ENCODE measurements around the gene KCTD21.

Gene KCTD21

DNA sequence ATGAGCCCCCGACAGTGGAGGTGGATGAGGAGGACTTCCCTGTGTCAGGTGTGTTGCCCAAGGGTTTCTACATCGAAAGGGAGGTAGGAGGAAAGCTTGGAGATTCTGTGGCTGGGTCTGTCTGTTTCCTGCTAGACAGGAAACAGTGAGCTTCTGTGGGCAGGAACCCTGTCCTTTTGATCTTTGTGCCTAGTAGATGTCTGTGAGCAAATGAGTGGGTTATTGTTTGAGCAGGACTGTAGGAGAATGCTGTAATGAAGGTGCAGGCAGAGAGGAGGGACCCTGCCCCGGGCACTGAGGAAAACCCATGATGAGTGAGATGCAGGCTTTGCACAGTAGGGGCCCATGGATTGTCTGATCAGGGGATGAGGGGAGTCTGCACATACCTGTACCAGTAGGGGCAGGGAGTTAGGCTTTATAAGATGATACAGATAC, 14.3 kb upstream of the KCTD21 start:
- DNase-seq (ENCODE audit: low read depth in 1 of 2, low spot score in 1 of 2) = peak; percentile 22 to 30

DNA sequence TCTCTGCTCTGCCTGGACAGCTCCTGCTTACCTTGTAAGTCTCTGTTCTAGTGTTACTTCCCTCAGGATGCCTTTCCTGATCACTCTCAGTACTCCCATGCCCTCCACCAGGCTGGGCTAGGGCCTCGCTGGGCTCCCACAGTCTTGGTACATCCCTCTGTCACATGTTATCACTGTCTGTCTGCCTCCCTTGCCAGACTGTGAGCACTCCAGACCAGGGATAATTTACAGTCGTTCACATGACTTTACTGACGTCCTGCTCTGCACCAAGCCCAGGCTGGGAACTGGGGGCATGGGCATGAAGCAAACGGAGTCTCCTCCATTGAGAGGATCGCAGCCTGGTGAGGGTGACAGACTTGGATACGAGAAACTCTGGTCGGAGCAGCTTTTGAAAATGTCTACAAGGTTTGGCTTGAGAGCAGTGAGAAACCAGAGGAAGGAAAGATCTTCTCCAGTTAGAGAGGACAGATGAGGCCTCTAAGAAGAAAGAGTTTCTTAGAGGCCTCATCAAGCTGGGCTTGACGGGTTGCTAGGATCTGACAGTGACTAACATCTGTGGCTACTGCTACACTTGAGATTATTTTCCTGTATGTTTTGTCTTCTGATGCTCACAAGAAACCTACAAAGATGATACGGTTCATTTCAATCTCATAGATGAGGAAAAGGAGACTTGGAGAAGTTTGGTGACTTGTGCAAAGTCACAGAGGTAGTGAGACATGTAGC, 12.8 kb upstream of the KCTD21 start:
- DNase-seq (ENCODE audit: low read depth in 1 of 2, low spot score in 1 of 2) = no peak

DNA sequence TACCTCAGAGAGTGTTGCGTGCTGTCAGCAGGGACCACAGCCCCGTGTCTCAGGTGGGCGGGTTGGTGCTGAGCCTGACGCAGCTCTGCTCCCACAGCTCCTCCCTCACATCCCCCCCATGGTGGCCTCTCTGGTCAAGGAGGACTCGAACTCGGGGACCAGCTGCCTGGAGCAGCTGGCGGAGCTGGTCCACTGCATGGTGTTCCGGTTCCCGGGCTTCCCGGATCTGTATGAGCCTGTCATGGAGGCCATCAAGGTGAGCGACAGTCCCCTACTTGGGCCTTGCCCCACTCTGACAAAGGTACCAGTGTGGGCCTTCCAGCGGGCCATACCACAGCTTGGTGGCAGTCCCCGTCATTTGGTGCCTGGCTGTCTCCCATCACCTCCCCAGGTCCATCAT, 12.1 kb upstream of the KCTD21 start:
- DNase-seq (ENCODE audit: low read depth in 1 of 2, low spot score in 1 of 2) = no peak

DNA sequence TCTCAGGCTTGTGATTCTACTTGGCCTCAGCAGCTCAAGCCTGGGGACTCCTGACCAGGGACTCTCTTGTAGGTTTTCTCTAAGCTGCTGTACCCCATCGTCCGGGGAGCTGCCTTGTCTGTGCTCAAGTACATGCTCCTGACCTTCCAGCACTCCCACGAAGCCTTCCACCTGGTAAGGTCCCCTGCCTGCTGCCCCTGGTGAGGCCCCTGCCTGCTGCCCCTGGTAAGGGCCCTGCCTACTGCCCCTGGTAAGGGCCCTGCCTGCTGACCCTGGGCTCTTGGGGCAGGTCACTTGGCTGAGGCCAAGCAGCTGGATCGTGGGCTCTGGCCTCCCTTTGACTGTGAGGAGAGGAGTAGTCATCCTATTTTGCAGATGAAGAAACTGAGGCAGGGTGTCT, 11.6 kb upstream of the KCTD21 start:
- no peak for DNase-seq (ENCODE audit: low read depth in 1 of 2, low spot score in 1 of 2)

DNA sequence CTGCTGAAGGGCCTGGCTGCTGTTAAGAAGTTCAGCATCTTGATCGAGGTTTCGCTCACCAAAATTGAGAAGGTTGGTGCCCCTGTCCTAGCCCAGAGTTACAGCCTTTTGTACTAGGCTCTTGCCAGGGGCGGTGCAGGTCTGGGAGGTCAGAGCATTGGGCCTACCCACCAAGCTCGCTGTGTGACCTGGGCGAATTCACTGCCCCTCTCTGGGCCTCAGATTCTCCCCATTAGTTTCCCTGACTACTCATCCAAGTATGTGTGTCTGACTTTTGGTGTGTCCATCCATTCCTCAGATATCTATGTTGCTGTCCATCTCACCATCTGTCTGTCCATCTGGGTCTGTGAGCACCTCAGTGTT, 11.2 kb upstream of the KCTD21 start:
- no peak for DNase-seq (ENCODE audit: low read depth in 1 of 2, low spot score in 1 of 2)

DNA sequence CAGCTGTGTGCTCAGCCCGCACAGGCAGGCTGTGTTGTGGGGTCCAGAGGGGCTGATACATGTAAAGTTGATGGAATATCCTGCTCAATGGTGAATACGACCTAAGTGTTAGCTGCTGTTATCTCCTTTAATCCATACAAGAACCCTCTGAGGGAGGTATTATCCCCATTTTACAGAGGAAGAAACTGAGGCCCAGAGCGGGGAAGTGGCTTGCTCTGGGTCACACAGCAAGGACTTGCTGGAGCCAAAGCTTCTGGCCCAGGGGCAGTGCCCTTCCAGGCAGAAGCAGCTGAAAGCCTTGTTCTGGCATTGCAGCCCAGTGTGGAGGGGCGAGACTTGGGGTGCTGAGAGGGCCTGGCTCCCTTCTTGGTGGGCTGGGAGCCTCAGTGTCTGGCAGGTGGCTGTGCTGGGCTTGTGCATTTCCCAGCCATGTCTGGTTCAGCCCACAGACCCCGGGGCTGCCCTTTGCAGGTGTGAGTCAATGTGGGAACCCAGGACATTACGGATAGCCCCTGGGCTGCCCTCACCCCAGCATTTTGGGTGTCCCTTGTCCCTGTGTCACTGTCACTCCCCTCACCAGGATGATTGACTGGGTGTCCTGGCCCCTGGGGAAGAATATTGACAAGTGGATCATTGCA, 10.7 kb upstream of the KCTD21 start:
- no peak for DNase-seq (ENCODE audit: low read depth in 1 of 2, low spot score in 1 of 2)

DNA sequence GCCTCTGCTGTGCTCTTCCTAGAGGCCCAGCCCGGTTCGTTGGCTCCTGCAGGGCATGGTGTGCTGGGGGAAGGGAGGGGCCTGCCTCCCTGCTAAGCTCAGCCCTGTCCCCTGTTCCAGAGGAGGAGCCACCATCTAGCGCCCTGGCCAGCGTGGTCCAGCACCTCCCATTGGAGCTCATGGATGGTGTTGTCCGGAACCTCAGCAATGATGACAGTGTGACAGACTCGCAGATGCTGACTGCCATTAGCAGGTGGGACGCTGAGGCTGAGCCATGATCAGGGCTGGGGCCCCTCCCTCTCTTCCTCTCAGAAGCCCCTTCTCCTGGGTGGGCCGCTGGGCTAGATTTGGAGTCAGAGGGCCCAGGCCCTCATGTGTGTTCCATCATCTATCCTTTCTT, 9.4 kb upstream of the KCTD21 start:
- no peak for DNase-seq (ENCODE audit: low read depth in 1 of 2, low spot score in 1 of 2)

DNA sequence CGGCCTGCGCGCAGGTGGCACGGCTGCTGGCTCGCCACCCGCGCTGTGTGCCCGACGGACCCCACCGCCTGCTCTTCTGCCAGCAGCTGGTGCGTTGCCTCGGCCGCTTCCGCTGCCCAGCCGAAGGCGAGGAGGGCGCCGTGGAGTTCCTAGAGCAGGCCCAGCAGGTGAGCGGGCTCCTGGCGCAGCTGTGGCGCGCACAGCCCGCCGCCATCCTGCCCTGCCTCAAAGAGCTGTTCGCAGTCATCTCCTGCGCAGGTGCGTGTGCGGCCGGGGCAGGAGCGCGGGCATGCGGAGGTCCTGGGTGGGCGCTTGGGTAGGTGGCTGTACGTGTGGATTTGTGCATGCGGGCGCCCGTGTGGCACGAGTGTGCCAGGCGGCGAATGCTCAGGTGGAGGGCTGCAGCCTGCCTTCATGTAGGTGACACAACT, 8.2 kb upstream of the KCTD21 start:
- no peak for DNase-seq (ENCODE audit: low read depth in 1 of 2, low spot score in 1 of 2)

DNA sequence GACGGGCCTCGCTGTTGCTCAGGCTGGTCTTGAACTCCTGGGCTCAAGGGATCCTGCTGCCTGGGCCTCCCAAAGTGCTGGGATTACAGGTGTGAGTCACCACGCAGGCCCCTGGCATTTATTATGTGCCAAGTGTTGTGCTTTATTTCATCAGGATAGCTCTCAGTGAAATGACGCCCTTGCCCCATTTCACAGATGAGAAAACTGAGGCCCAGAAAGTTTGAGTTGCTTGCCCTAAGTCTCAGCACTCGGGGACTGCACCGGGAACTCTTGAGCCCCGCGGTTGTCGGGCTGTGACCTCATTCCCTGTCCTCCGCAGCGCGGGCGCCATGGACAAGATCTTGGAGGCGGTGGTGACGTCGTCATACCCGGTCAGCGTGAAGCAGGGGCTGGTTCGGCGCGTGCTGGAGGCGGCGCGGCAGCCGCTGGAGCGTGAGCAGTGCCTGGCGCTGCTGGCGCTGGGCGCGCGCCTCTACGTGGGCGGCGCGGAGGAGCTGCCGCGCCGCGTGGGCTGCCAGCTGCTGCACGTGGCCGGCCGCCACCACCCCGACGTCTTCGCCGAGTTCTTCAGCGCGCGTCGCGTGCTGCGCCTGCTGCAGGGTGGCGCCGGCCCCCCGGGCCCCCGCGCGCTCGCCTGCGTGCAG, 7.6 kb upstream of the KCTD21 start:
- DNase-seq (ENCODE audit: low read depth in 1 of 2, low spot score in 1 of 2) = no peak

DNA sequence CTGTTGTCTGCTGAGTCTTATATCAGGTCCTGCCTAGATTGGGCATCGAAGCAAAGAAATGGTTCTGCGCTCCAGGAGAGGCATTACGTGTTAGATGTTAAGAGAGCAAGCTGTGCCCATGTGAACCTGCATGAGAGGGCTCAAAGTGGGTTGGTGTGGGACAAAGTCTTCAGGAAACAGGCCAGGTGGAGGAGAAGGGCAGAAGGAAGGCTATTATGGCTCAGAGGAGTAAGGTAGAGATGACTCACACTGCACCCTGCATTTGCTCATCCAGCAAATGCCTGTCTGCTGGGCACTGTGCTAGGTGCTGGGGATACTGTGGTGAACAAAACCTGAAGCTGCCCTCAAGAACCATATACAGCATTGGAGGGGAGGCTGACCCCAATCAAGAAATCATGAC, 6.1 kb upstream of the KCTD21 start:
- DNase-seq (ENCODE audit: low read depth in 1 of 2, low spot score in 1 of 2) = no peak

DNA sequence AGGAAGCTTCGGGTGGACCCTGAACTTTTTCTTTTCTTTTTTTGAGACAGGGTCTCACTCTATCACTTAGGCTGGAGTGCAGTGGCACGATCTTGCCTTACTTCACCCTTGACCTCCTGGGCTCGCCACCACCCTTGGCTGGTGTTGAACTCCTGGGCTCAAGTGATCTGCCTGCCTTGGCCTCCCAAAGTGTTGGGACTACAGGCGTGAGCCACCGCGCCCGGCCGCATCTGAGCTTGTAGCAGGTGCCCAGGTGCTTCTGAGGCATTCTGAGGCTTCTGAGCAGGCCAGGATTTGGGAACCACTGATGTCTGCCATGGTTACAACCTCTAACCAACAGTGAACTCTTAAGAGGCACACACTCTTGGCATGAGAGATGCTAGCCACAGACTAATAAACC, 5.4 kb upstream of the KCTD21 start:
- no peak for DNase-seq (ENCODE audit: low read depth in 1 of 2, low spot score in 1 of 2)

DNA sequence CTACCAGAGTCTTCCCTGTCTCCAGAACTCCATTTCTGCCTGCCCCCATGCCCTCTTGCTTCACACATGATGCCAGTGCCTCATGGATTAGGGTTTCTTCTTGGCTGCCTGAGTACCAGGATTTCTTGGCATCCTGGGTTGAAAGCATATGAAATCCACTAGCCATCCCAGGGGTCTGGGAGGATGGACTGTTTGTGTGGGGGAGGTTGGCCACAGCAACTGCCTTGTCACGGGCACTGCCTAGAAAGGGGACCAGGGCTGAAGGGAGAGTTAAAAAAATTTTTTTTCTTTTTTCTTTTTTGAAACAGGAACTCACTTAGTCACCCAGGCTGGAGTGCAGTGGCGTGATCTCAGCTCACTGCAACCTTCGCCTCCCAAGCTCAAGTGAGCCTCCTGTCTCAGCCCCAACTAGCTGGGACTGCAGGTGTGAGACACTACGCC, 4.5 kb upstream of the KCTD21 start:
- no peak for DNase-seq (ENCODE audit: low read depth in 1 of 2, low spot score in 1 of 2)

DNA sequence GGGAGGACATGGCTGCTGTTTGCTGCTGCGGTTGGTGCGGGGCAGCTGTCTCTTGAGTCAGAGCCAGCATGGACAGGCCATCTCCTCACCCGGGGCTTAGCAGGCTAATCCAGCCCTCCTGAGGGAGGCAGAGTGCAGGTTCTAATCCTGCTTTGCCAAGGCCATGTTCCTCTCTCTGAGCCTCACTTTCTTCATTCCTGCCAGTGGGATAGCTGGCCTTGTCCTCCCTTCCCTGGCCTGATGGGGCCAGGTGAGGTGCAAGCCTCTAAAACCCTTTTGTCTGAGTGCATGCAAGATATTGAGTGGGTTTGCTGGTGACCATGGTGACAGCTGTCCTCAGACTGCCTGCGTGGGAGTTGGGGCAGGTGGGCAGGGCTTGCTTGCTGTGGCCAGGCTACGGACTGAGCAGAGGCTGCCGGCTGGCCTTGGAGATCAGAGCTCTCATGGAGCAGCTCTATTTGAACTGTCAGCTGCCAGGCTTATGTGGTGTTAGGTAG, 3.8 kb upstream of the KCTD21 start:
- no peak for DNase-seq (ENCODE audit: low read depth in 1 of 2, low spot score in 1 of 2)

DNA sequence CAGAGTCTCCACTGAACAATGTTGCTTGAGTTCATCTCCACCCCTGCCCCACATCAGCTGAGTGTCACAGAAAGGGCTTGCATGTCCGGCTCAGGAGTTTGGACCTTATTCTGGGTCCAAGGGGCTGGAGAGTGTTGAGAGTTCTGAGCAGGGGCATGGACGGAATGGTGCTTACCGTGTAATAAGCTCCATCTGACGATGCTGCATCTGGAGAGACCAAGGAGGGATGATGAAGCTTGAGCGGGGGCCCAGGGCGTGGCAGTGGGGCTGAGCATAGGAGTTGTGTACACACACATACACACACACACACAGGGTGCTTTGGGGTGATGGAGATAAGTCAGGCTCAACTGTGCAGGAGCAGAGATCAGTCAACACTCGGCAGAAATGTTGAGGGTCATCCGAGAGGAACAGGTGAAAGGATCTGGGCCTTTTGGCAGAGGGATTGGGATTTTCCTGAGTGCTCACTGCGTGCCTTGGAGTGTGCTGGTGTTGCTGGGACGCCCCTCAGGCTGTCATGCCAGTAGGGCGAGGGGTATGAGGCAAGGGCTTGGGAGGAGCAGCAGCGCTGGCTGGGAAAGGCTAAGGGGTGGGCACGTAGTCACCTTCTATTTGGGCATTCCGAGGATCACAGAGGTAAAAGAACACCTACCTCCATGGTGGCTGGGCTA, 2.6 kb upstream of the KCTD21 start:
- DNase-seq (ENCODE audit: low read depth in 1 of 2, low spot score in 1 of 2) = no peak

DNA sequence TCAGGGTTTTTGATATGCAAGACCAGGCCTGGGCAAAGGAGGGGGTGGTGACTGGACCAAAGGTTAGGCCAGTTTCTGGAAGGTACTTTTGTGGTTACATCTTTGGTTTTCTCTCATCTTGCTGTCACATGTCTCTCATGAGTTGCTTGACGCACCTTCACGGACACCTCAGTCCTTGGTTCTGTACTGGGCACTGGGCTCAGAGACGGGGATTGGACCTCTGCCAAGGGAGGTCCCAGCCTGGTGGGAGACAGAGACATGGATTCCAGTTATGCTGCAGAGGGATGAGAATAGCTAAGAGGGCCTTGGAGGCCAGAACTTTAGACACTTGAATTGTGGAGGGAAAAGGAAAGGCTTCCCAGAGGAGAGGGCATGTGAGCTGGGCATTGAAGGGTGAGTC, 1.9 kb upstream of the KCTD21 start:
- no peak for DNase-seq (ENCODE audit: low read depth in 1 of 2, low spot score in 1 of 2)

DNA sequence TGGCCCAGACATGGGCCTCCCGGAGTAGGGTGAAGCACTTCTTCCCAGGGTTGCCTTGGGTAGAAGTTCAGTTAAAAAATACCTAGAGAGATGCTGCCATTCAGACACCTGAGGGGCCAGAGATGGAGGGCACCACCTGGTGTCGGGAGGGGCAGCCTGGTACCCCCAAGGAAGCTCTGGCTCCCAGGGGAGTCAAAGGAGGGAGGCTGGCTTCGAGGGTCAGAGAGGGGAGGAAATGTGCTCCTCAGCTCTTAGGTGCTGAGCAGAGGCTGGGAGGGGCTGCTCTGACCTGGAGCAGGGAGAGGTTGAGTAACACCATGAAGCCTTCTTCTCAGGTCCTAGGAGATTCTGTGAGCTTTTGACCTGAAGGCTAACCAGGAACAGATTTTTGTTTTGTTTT, 1.4 kb upstream of the KCTD21 start:
- no peak for DNase-seq (ENCODE audit: low read depth in 1 of 2, low spot score in 1 of 2)

DNA sequence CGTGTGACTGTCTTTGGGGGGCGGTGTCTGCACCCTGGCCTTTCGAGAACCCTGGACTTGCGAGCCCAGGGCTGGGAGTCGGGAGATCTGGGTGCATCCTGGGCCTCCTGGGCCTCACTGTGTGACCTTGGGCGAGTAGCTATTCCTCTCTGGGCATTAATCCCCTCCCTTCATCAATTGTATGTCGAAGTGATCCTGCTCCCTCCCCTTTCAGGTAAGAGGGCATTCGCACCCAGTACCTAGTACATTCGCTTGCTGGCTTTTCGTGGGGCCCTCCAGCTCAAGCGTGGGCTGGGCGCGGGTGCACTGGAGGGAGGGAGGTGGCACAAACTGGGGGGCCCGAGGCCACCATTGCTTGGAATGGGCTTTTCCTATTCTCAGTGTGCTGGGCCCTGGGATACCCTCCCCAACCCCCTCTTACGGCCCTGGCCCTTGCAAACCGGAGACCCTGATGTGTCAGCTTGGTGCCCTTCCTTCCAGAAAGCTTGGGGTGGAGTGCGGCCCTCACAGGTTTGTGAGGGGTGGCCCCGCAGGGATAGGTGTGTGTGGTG, 823 bp upstream of the KCTD21 start:
- DNase-seq (ENCODE audit: low read depth in 1 of 2, low spot score in 1 of 2) = no peak

DNA sequence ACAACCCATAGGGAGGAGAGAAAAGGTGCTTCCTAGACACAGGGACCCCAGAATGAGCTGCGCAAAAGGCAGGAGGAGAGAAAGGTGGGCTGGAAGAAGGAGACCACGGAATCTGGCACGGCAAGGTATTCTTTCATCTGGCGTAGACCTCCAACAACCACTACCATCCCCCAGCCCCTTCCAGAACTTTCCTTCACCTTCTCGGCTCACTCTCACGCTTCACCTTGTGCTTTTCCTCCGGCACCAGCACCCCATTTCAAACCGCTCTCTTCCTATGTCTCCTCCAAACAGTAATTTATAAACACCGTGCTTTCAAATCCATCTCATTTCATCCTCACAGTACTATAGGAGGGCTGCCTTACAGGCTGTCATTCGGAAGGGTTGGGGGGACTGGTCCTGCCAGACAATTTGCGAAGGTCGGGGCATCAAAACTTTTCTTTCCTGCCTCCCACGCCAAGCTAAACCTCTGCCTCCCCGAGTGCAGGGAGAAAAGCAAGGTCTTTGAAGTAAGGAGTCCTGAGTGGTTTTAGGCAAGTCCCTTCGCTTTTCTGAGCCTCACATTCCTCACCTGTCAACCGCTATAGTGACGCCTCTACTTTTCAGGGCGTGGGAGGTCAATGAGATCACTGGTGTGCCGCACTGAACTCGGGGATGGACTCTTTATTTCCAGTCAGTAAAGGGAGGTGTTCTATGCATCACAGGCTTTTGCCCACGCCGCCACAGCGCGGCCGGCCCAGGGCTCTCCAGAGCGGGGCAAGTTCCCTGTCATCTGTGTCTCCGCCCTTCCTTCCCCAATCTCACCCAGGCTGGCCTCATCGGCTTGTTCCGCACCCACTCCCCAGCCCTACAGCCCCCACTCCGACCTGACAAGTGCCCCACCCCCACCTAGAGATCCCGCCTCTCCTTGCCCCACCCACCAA, 800 bp downstream of the KCTD21 start:
- DNase-seq (ENCODE audit: low read depth in 1 of 2, low spot score in 1 of 2) = peak in 1 of 2 donors; percentile 63

DNA sequence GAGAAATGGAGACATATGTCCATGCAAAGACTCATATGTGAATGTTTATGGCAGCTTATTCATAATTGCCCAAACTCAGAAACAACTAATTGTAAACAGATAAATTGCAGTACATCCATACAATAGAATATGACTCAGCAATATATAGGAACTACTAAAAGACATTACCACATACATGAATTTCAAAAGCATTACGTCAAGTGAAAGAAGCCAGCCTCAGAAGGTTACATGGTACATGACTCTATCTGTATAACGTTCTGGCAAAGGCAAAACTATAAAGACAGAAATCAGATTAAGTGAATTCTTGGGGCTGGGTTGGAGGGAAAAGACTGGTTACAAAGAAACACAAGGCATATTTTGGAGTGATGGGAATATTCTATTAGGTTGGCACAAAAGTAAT, 7.2 kb downstream of the KCTD21 start:
- DNase-seq (ENCODE audit: low read depth in 1 of 2, low spot score in 1 of 2) = no peak

DNA sequence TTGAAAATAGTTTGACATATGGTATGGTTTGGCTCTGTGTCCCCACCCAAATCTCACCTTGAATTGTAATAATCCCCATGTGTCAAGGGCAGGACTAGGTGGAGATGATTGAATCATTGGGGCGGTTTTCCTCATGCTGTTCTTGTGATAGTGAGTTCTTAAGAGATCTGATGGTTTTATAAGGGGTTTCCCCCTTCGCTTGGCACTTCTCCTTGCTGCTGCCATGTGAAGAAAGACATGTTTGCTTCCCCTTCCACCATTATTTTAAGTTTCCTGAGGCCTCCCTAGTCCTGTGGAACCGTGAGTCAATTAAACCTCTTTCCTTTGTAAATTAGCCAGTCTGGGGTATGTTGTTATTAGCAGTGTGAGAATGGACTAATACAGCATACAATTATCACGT, 7.7 kb downstream of the KCTD21 start:
- DNase-seq (ENCODE audit: low read depth in 1 of 2, low spot score in 1 of 2) = no peak

Measured in activated T-helper 1 cell treated with anti-CD3 and anti-CD28 coated beads, Interleukin-2, amount 50 U/mL, for 16 hours (primary cell).